Heart right ventricle (tissue), 16 donors: ENCODE results near the gene CCDC92B. TPM values are rescaled to one million over a fixed set of nuclear protein-coding genes. Genes with fewer than 3 reads are reported as not detected.

Experiments
- ATAC-seq, 8 donors: fragments of 200-7000 bp; cut with Tn5 transposase; one replicate each; pipeline ENCODE4 v1.9.1; 2020; ENCODE audit warnings: mild to moderate bottlenecking in 8 of 8, moderate library complexity in 8 of 8, moderate number of reproducible peaks in 1 of 8
- DNase-seq, 2 donors: peaks; one replicate each; pipeline ENCODE4 v3.0.0-alpha.2; 2020
- H3K27ac ChIP-seq, 10 donors: fragments of 200-600 bp; sonication (generic) in 2 of 10; one replicate each; pipeline versions ENCODE4 v1.5.0 to v1.8.0; 2020 to 2022; ENCODE audit warnings: mild to moderate bottlenecking in 3 of 10
- H3K27me3 ChIP-seq, 7 donors: fragments of 200-600 bp; one replicate each; pipeline ENCODE4 v1.8.0; 2021 to 2022; ENCODE audit warnings: mild to moderate bottlenecking in 2 of 7
- H3K36me3 ChIP-seq, 9 donors: fragments of 200-600 bp; sonication (generic) in 1 of 9; one replicate each; pipeline versions ENCODE4 v1.5.0 to v1.8.0; 2020 to 2022; ENCODE audit warnings: mild to moderate bottlenecking in 2 of 9
- H3K4me1 ChIP-seq, 9 donors: fragments of 200-600 bp; sonication (generic) in 1 of 9; one replicate each; pipeline versions ENCODE4 v1.5.0 to v1.8.0; 2020 to 2022; ENCODE audit warnings: mild to moderate bottlenecking in 4 of 9
- H3K4me3 ChIP-seq, 10 donors: fragments of 200-600 bp; sonication (generic) in 2 of 10; one replicate each; pipeline versions ENCODE4 v1.5.0 to v1.8.0; 2020 to 2022; ENCODE audit warnings: mild to moderate bottlenecking in 7 of 10, moderate library complexity in 2 of 10
- H3K9me3 ChIP-seq, 11 donors: fragments of 200-600 bp in 10 of 11; sonication (generic) in 2 of 11; one replicate each; pipeline versions ENCODE4 v1.5.0 to v1.8.0; 2013 to 2022; ENCODE audit warnings: mild to moderate bottlenecking in 2 of 11, control low read depth in 1 of 11, moderate library complexity in 1 of 11
- CTCF ChIP-seq, 9 donors: fragments of 200-600 bp; sonication (generic) in 2 of 9; IDR thresholded peaks; one replicate each; pipeline versions ENCODE4 v1.5.0 to v1.8.0; 2021 to 2022; ENCODE audit warnings: antibody characterized with exemption in 9 of 9, mild to moderate bottlenecking in 5 of 9, moderate library complexity in 1 of 9
- WGBS, 2 donors: extraction: QIAGEN DNeasy Blood & Tissue Kit; methylation state at CpG; one replicate each; pipeline ENCODE4 v1.1.7; 2013; ENCODE audit warnings: inconsistent platforms in 1 of 2; 5-methylcytosine and 5-hydroxymethylcytosine counted together
- intact Hi-C, 10 donors: fragments of 100-400 bp; cut with DNase I; formaldehyde crosslinking; loops; one replicate each; pipeline versions ENCODE4 v1.11.1 to v1.14.2; 2022
- polyA plus RNA-seq, 2 donors: library from polyadenylated mRNA; stranded (reverse); fragments of 200-250 nt; gene quantifications; one replicate each; pipeline ENCODE4 v1.2.3, GENCODE V29; 2013
- total RNA-seq, 10 donors: library from RNA; stranded (reverse); fragmentation: NEBNext Ultra II Directional in 3 of 10; extraction: Animal tissue kit (Norgen Biotek cat#: 25700) in 3 of 10; gene quantifications; one replicate each; pipeline versions ENCODE4 v1.2.1 to v1.2.4, GENCODE V29; 2021 to 2023
- donor health status: Arrhythmogenic right ventricular cardiomyopathy.
- donor health status: ischemic (EF 13 %, LVEDD 7.1; RV severe dilation, severe dysfunction).
- donor health status: healthy with polysubstance abuse.
- donor health status: DM: no; HTN: yes; CAD: no.
- donor health status: DM: no; HTN: no; CAD: no.
- donor health status: ischemic (EF 25% LVEDD 6.9; RV normal size, moderate dysfunction).
- donor health status: ischemic (EF 25% LVEDD 5.7; RV mildly dilated, moderate dysfunction).
- donor health status: healthy.
- donor health status: DM: yes; HTN: yes; CAD: no.
- donor health status: Ischemic cardiomyopathy.
- donor health status: ischemic (EF 35%, LVEDD 5.7; RV mildly dilated, moderate dysfunction).
- donor health status: nonischemic (EF 11% LVEDD 7.7; RV severe dilation, severe dysfunction).
- donor health status: DM: yes; HTN: yes; CAD: no.
- donor health status: PGD.
- donor health status: ischemic (EF 29% LVEDD 5.4; RV normal size, mild dysfunction).
- donor health status: nonischemic (EF 23%, LVEDD 6.1; RV moderate dilation, normal function).

The CCDC92B gene
- total and polyA plus RNA-seq, 12 donors: 0.06 to 0.44 (median 0.19) TPM

GRCh38 chr17:2691965-2692780 is 57.3 kb downstream of the CCDC92B start:
- DNase-seq (peak in 1 of 2 donors; percentile 4), ATAC-seq (no peak)
- no peak overlapping the region for H3K27ac ChIP-seq
- TF ChIP-seq CTCF (IDR thresholded peaks at IDR 0.05): no peak
- intact Hi-C loops: no loop called here
- H3K9me3 ChIP-seq: no peaks in the 10 kb centered on the region
- H3K36me3 ChIP-seq: peaks cover 6 to 82% (median 66%) of the 10 kb centered on the region in 9 donors
- 87 to 91% methylated on average over 61 to 63 of the region's 71 CpGs for WGBS, 2 donors
- H3K27me3 ChIP-seq: no peaks in the 10 kb centered on the region
- H3K4me1 ChIP-seq: peaks cover 7 to 37% (median 19%) of the 10 kb centered on the region in 9 donors
- no peak overlapping the region for H3K4me3 ChIP-seq

DNA sequence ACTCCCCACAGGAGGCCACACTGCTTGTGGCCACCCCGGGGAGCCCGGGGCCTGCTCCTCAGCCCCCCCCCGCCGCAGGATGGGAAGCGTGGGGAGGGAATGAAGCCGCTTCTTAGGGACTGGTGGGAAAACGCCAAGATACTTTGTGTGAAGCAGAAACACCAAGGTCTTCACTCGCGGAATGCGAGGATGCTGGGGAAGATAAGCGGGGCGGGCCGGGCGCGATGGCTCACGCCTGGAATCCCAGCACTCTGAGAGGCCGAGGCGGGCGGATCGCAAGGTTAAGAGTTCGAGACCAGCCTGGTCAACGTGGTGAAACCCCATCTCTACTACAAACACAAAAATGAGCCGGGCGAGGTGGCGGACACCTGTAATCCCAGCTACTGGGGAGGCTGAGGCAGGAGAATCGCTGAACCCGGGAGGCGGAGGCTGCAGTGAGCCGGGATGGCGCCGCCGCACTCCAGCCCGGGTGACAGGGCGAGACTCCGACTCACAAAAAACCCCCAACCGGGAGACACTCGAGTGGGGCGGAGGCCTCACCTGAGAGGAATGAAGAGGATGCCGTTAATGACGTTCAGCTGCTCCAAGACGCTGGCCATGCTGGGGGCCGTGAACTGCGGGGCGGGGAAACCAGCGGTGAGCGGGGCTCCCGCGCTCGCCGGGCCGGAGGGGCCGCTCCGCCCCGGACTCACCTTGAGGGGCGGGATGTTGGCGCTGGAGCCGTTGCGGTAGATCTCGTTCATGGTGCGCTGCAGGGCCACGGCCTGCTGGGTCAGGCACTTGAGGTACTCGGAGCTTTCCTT is 58.2 kb downstream of the CCDC92B start:
- DNase-seq: peak in 1 of 2 donors; percentile 4
- peaks cover 7 to 46% (median 28%) of the 10 kb centered on the region in 9 donors for H3K4me1 ChIP-seq
- no peak for ATAC-seq
- 94 to 95% methylated on average over 62 of the region's 62 CpGs for WGBS, 2 donors
- no peak overlapping the region for H3K27ac ChIP-seq
- no peak for TF ChIP-seq CTCF (IDR thresholded peaks at IDR 0.05)
- no peaks in the 10 kb centered on the region for H3K27me3 ChIP-seq
- H3K4me3 ChIP-seq: no peak overlapping the region
- peaks cover 6 to 73% (median 57%) of the 10 kb centered on the region in 9 donors for H3K36me3 ChIP-seq
- intact Hi-C loops: no loop called here
- H3K9me3 ChIP-seq: no peaks in the 10 kb centered on the region

DNA sequence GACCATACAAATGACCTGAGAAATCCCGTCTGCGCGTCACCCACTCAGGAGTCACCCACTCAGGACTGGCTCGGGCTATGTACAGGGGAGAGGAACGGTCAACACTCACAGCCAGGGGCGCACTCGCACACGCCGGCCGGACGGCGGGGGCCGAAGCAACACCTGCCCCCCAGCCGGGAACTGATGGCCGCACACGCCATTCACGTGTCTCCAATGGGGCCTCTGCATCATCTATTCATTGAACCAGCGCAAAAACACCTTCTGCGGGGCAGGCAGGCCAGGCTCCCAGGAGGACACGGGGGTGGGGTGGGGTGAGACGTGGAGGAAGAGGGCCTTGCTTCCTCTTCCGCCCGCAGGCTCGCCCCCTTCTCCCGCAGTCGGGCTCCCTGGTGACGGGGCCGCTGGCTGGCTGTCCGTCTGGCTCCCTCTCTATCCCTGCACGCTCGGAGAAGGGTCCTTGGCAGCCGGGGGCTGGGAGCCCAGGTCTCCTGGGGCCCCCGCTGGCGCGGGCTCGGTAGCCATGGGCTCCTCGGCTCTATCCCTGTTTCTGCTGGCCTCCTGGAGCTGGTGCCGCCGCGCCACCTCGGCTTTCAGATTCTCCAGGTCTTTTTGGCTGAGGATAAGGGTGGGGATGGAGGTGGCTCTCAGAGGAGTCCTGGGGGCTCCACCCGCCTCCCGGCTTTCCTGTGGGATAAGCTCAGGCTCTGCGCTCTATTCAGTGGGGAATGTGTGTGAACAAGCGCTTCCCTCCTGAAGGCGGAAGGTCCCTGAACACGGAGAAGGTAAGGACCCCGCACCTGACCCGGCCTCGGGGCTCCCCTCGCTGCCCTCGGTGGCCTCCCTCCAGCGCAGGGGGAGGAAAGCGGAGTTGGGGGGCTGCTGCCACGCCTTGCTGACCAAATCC is 59.0 kb downstream of the CCDC92B start:
- TF ChIP-seq CTCF (IDR thresholded peaks at IDR 0.05): peak in 1 of 9 donors; percentile 27
- Histone ChIP-seq H3K27ac (peak overlapping the region in 2 of 10 donors; percentile 4 to 31), H3K36me3 (peaks cover 6 to 65% (median 49%) of the 10 kb centered on the region in 9 donors), H3K27me3 (no peaks in the 10 kb centered on the region), H3K4me3 (peak overlapping the region in 8 of 10 donors; percentile 2 to 41 (median 22)), H3K4me1 (peaks cover 7 to 54% (median 33%) of the 10 kb centered on the region in 9 donors), H3K9me3 (no peaks in the 10 kb centered on the region)
- DNase-seq: peak; percentile 16 to 24
- intact Hi-C loops: no loop called here
- WGBS, 2 donors: 73 to 78% methylated on average over 55 of the region's 55 CpGs
- ATAC-seq: peak in 3 of 8 donors; percentile 2 to 14 (median 8)
